ENCODE measurements around the gene TSPAN4. TPM values are rescaled to one million over a fixed set of nuclear protein-coding genes. Genes with fewer than 3 reads are reported as not detected.
A peak's percentile ranks its signal among the peaks of the same experiment; 100 is the strongest.

TSPAN4 gene
- total RNA-seq, 1 donor from 2014 or later: 40.2 TPM

- TF ChIP-seq, protein P1, sequence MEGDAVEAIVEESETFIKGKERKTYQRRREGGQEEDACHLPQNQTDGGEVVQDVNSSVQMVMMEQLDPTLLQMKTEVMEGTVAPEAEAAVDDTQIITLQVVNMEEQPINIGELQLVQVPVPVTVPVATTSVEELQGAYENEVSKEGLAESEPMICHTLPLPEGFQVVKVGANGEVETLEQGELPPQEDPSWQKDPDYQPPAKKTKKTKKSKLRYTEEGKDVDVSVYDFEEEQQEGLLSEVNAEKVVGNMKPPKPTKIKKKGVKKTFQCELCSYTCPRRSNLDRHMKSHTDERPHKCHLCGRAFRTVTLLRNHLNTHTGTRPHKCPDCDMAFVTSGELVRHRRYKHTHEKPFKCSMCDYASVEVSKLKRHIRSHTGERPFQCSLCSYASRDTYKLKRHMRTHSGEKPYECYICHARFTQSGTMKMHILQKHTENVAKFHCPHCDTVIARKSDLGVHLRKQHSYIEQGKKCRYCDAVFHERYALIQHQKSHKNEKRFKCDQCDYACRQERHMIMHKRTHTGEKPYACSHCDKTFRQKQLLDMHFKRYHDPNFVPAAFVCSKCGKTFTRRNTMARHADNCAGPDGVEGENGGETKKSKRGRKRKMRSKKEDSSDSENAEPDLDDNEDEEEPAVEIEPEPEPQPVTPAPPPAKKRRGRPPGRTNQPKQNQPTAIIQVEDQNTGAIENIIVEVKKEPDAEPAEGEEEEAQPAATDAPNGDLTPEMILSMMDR (conservative IDR thresholded peaks at IDR 0.05): no peak
- H3K9me3 Mint-ChIP-seq: no peaks in the 10 kb centered on the region
- DNase-seq (ENCODE audit: low read depth, low spot score): no peak
- peak overlapping the region; percentile 80 for H3K4me3 Mint-ChIP-seq
- no peaks in the 10 kb centered on the region for H3K27me3 Mint-ChIP-seq (ENCODE audit: low read depth)
- no peaks in the 10 kb centered on the region for H3K36me3 Mint-ChIP-seq (ENCODE audit: low read depth)
- H3K27ac Mint-ChIP-seq (ENCODE audit: unreplicated experiment): peak overlapping the region; percentile 27
- H3K4me1 Mint-ChIP-seq: peaks cover 13% of the 10 kb centered on the region
Observed at GRCh38 chr11:907668-908067, 65.0 kb downstream of the TSPAN4 start.

DNA sequence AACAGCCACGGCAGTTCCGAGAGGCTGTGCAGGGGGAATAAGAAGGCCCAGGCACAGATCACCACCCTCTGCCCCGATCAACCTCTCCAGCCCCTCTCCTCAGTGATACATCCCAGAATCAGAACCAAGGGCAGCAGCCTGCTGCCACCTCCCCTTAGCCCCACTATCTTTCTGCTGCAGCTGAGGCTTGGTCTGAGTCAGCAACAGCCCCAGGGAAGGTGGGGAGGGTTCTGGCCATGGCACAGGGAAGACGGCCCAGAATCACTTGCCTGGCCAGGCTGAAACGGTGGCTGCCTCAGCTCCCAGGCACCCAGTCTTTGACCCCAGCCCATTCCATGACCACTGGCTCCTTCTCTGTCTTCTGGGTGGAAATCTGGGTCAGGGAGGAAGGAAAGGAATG lies 65.6 kb downstream of the TSPAN4 start:
- no peak for DNase-seq (ENCODE audit: low read depth, low spot score)
- H3K27ac Mint-ChIP-seq (ENCODE audit: unreplicated experiment): peak overlapping the region; percentile 27
- H3K4me3 Mint-ChIP-seq: peak overlapping the region; percentile 80
- H3K36me3 Mint-ChIP-seq (ENCODE audit: low read depth): no peaks in the 10 kb centered on the region
- peaks cover 13% of the 10 kb centered on the region for H3K4me1 Mint-ChIP-seq
- TF ChIP-seq, protein P1 (conservative IDR thresholded peaks at IDR 0.05): no peak
- no peaks in the 10 kb centered on the region for H3K9me3 Mint-ChIP-seq
- H3K27me3 Mint-ChIP-seq (ENCODE audit: low read depth): no peaks in the 10 kb centered on the region

GRCh38 chr11:909406-909805 lies 66.8 kb downstream of the TSPAN4 start:
- no peaks in the 10 kb centered on the region for H3K27me3 Mint-ChIP-seq (ENCODE audit: low read depth)
- H3K9me3 Mint-ChIP-seq: no peaks in the 10 kb centered on the region
- TF ChIP-seq, protein P1 (conservative IDR thresholded peaks at IDR 0.05): no peak
- peak overlapping the region; percentile 35 for H3K27ac Mint-ChIP-seq (ENCODE audit: unreplicated experiment)
- no peak for DNase-seq (ENCODE audit: low read depth, low spot score)
- H3K36me3 Mint-ChIP-seq (ENCODE audit: low read depth): no peaks in the 10 kb centered on the region
- H3K4me3 Mint-ChIP-seq: peak overlapping the region; percentile 88
- H3K4me1 Mint-ChIP-seq: peaks cover 13% of the 10 kb centered on the region

DNA sequence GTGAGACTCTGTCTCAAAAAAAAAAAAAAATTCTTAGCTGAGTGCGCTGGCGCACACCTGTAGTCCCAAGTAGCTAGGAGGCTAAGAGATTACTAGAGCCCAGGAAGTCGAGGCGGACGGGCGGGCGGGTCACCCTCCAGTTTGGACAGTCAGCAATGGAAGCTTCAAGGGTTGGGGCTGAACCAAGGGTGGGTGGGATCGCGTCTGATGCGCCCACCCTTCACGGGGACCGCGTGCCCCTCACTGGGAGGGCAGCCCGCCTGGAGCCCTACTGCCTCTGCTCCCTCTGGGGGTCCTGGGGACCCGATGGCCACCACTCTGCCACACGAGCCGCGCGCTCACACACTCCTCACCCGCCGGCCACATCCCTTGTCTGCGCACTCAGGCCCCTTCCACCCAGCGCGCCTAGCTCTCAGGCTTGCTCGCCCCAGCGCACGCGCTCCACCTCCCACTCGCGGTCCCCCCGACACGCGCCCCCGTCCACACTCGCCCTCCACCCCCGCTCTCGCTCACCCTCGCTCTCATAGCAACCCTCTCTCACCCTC lies 67.5 kb downstream of the TSPAN4 start:
- Mint-ChIP-seq H3K4me3 (peak overlapping the region; percentile 88), H3K36me3 (ENCODE audit: low read depth) (no peaks in the 10 kb centered on the region), H3K27me3 (ENCODE audit: low read depth) (no peaks in the 10 kb centered on the region), H3K9me3 (no peaks in the 10 kb centered on the region), H3K27ac (ENCODE audit: unreplicated experiment) (no peak overlapping the region), H3K4me1 (peaks cover 13% of the 10 kb centered on the region)
- TF ChIP-seq, protein P1 (conservative IDR thresholded peaks at IDR 0.05): no peak
- no peak for DNase-seq (ENCODE audit: low read depth, low spot score)

GRCh38 chr11:910589-911030 lies 68.0 kb downstream of the TSPAN4 start, which contains the start of gene CHID1:
Gene CHID1, minus strand, starts transcription at chr11:910810. Its CDS starts 5,994 bp downstream, at chr11:904816.
- H3K27ac Mint-ChIP-seq (ENCODE audit: unreplicated experiment): peak within 1 kb of the TSS; percentile 59

More at GRCh38 chr11:910589-911030, 68.0 kb downstream of the TSPAN4 start, which contains the start of gene CHID1:
- peak; percentile 78 for DNase-seq (ENCODE audit: low read depth, low spot score)
- Mint-ChIP-seq H3K36me3 (ENCODE audit: low read depth) (no peaks in the 10 kb centered on the region), H3K4me1 (peaks cover 13% of the 10 kb centered on the region), H3K9me3 (no peaks in the 10 kb centered on the region), H3K27me3 (ENCODE audit: low read depth) (no peaks in the 10 kb centered on the region), H3K4me3 (peak within 1 kb of the TSS; percentile 93)
- TF ChIP-seq, protein P1 (conservative IDR thresholded peaks at IDR 0.05): no peak
